Measurements from ENCODE around the gene VSTM4.

VSTM4 gene

GRCh38 chr10:49141541-49142332, 26.4 kb upstream of the VSTM4 start:
- DNase-seq = no peak

DNA sequence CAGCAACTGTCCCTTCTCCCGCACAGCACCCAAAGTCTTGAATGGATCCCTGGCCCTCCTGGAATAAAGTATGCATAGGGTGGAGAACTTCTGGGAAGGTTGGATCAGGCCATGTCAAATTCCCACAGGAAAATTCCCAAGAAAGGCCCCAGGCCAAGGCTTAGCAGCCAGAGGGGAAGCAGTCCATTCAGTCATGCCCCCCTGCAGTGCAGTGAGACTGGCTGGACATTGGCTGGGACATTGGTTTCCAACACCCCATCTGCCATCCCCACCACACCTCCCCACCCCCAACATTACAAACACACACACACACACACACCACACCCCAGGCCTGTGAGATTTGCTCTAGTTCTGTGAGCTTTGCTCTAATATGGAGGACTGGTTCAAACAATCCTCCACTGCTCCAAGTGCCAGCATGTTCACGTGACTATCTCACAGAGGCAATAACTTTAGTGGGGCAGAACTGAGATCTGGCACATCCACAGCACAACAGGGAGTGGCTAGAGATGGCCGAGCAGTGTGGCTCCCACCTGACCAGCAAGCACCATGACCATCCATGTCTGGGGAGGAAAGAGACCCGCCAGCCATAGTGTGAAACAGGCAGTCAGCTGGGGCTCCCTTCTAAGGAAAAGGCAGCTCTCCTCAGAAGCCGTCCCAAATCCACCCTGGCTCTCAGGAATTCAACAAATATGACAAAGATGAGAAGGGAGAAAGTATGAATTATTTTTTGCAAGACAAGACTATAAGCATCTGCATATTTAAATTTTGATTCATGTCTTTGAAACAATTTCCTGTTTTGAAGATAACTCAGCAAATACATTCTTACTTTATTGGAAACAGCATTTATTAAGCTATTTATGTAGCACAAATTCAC, 25.2 kb upstream of the VSTM4 start:
- DNase-seq = no peak

GRCh38 chr10:49139846-49140195, 24.5 kb upstream of the VSTM4 start:
- DNase-seq = no peak

GRCh38 chr10:49139028-49139845, 23.9 kb upstream of the VSTM4 start:
- DNase-seq = no peak

- DNase-seq = no peak
Observed at GRCh38 chr10:49138361-49138891, 23.1 kb upstream of the VSTM4 start.

GRCh38 chr10:49136525-49136924, 21.2 kb upstream of the VSTM4 start:
- DNase-seq = no peak

GRCh38 chr10:49135575-49136313, 20.4 kb upstream of the VSTM4 start:
- no peak for DNase-seq

DNA sequence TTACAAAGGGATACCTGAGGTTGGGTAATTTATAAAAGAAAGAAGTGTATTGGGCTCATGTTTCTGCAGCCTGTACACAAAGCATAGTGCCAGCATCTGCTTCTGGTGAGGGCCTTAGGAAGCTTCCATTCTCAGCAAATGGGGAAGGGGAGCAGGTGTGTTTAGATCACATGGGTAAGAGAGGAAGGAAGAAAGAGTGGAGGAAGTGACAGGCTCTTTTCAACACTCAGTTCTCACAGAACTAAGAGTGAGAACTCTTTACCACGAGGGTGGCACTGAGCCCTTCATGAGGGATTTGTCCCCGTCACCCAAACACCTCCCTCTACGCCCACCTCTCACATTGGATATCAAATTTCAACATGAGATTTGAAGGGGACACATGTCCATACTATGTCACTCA, 19.0 kb upstream of the VSTM4 start:
- no peak for DNase-seq

- no peak for DNase-seq
Observed at GRCh38 chr10:49133706-49134248, 18.5 kb upstream of the VSTM4 start, which contains the start of gene FAM170B. FAM170B (minus strand) TSS chr10:49134021; CDS start chr10:49133918, 103 bp downstream.

DNA sequence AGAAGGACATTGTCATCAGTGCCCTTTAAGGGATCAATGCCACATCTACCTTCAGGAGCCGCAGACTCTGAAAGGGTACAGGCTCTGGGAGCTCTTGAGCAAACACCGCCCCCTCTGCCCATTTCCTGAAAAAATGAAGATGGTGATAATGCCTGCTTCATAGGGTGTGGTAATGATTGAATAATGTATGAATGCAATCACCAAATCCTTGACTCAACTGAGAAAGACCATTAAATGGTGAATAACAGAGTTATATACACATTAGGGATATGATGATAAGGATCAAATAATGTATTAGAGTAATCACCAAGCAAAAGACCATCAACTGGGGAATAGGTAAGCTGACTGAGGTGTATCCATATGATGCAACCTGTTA, 17.0 kb upstream of the VSTM4 start:
- DNase-seq = no peak

GRCh38 chr10:49131507-49132361, 16.4 kb upstream of the VSTM4 start:
- no peak for DNase-seq

DNA sequence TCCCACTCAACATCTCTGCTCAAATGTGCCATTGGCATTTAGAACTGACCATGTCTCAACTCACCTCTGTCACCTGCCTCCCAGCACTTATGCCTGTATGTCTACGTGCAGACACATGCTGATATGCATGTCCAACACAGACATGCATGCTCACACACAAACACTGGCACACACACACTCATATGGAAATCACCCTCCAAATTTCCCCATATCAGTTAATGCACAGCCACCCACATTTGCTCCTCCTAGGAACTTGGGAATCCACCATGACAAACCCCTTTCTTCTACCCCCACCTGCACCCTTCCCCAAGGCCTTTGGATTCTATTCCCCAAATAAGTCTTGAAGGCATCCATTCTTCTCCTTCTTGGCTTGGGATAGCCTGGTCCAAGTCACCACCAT, 14.1 kb upstream of the VSTM4 start:
- no peak for DNase-seq

GRCh38 chr10:49128854-49129253, 13.5 kb upstream of the VSTM4 start:
- DNase-seq = no peak

GRCh38 chr10:49123981-49124950, 8.9 kb upstream of the VSTM4 start:
- no peak for DNase-seq

GRCh38 chr10:49120911-49121310, 5.6 kb upstream of the VSTM4 start:
- no peak for DNase-seq

GRCh38 chr10:49119746-49120145, 4.4 kb upstream of the VSTM4 start:
- no peak for DNase-seq

DNA sequence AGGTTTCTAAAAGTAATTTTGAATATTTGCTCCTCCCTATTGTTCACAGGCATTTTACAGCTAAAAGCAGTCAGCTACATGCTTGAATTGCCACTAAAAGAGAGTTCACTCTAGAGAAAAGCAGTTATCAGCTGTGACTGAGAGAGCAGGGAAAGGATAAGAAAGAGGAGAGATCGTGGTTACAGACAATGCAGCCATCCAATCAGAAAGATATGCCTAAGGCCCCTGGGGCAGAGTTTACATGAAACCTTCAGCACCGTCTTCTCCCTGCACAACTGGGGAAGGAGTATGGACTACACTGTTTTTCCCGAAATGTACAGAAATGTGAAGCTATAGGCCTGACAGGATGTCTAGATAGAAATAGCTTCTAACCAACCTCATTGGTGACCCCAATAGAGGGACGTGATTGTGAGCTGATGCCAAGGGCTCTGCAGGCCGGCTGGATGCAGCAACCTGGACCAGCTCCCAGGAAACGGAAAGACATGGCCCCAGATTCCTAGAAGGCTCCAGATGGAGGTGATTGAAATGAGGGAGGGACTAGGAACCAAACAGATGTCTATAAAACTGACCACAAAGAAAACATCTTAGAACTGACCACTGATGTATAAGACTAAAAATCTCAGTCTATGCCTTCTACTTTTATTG, 3.2 kb upstream of the VSTM4 start:
- DNase-seq = no peak

- DNase-seq = no peak
Observed at GRCh38 chr10:49117376-49118070, 2.2 kb upstream of the VSTM4 start.

All from CD4-positive, alpha-beta T cell treated with Interleukin-21 for 1 hour (primary cell).